HAP-1 (cell line): Measurements from ENCODE around the gene ADIRF.
"Not testable (repeated sequence)": the region's sequence is repeated elsewhere in the genome, so short reads cannot be mapped to it uniquely, and the experiment has no call there.

Experiments used
- DNase-seq, 2 experiments: peaks; one replicate each; pipeline ENCODE4 v3.0.0-alpha.2; 2016 to 2020; ENCODE audit warnings: low spot score in 2 of 2
- H3K27me3 ChIP-seq: fragments of 250-450 bp; sonication (Bioruptor Pico); 2 replicates; pipeline ENCODE4 v1.5.1; 2020; ENCODE audit warnings: low read depth, mild to moderate bottlenecking, moderate library complexity
- H3K36me3 ChIP-seq: fragments of 250-450 bp; sonication (Bioruptor Pico); replicated peaks from 2 replicates; pipeline ENCODE4 v1.5.1; 2020; ENCODE audit warnings: mild to moderate bottlenecking
- H3K4me1 ChIP-seq: fragments of 250-450 bp; sonication (Bioruptor Pico); 2 replicates; pipeline ENCODE4 v1.5.1; 2020; ENCODE audit warnings: mild to moderate bottlenecking
- H3K4me3 ChIP-seq: fragments of 250-450 bp; sonication (Bioruptor Pico); 2 replicates; pipeline ENCODE4 v1.5.1; 2020; ENCODE audit warnings: mild to moderate bottlenecking, moderate library complexity
- H3K9me3 ChIP-seq: fragments of 250-450 bp; sonication (Bioruptor Pico); 2 replicates; pipeline ENCODE4 v1.5.1; 2020; ENCODE audit warnings: mild to moderate bottlenecking, moderate library complexity
- in situ Hi-C: fragments of 300-500 bp; cut with MboI; formaldehyde crosslinking; loops from 3 replicates; pipeline ENCODE4 v1.14.3; 2020; ENCODE audit warnings: low sequenced_read_pairs, inconsistent platforms, mixed read lengths

Gene ADIRF

GRCh38 chr10:86992929-86993328 is 24.6 kb downstream of the ADIRF start:
- Histone ChIP-seq H3K9me3 (no peaks in the 10 kb centered on the region), H3K27me3 (peaks cover 21% of the 10 kb centered on the region), H3K4me3 (no peak overlapping the region), H3K4me1 (0 out of 2 replicates have a peak, but pooled peaks cover 2% of the 10 kb centered on the region), H3K36me3 (no peaks in the 10 kb centered on the region)
- no peak for DNase-seq
- in situ Hi-C loops, result no loop called here

GRCh38 chr10:86999802-87000403 is 31.6 kb downstream of the ADIRF start:
- H3K36me3 ChIP-seq, H3K4me3 ChIP-seq, H3K9me3 ChIP-seq, DNase-seq, in situ Hi-C loops, H3K27me3 ChIP-seq, H3K4me1 ChIP-seq: not testable (repeated sequence)

- no peaks in the 10 kb centered on the region for H3K9me3 ChIP-seq
- H3K36me3 ChIP-seq, result no peaks in the 10 kb centered on the region
- DNase-seq, result no peak
- no peaks in the 10 kb centered on the region for H3K27me3 ChIP-seq
- no peak overlapping the region for H3K4me3 ChIP-seq
- in situ Hi-C loops, result no loop called here
- H3K4me1 ChIP-seq, result no peaks in the 10 kb centered on the region
Observed at GRCh38 chr10:87000491-87000890, 32.2 kb downstream of the ADIRF start.

- in situ Hi-C loops, H3K9me3 ChIP-seq, DNase-seq, H3K4me3 ChIP-seq, H3K27me3 ChIP-seq, H3K4me1 ChIP-seq, H3K36me3 ChIP-seq: not testable (repeated sequence)
Observed at GRCh38 chr10:87007124-87007523, 38.8 kb downstream of the ADIRF start.

- H3K4me3 ChIP-seq, H3K27me3 ChIP-seq, DNase-seq, H3K9me3 ChIP-seq, H3K4me1 ChIP-seq, in situ Hi-C loops, H3K36me3 ChIP-seq: not testable (repeated sequence)
Observed at GRCh38 chr10:87007674-87008073, 39.4 kb downstream of the ADIRF start.

- H3K4me1 ChIP-seq, H3K4me3 ChIP-seq, H3K9me3 ChIP-seq, in situ Hi-C loops, H3K27me3 ChIP-seq, H3K36me3 ChIP-seq, DNase-seq: not testable (repeated sequence)
Observed at GRCh38 chr10:87008303-87008702, 40.0 kb downstream of the ADIRF start.

- in situ Hi-C loops, H3K27me3 ChIP-seq, H3K4me1 ChIP-seq, H3K36me3 ChIP-seq, H3K9me3 ChIP-seq, H3K4me3 ChIP-seq, DNase-seq: not testable (repeated sequence)
Observed at GRCh38 chr10:87009134-87009696, 40.9 kb downstream of the ADIRF start.

GRCh38 chr10:87013528-87013927 is 45.2 kb downstream of the ADIRF start:
- H3K4me3 ChIP-seq, H3K36me3 ChIP-seq, H3K9me3 ChIP-seq, H3K4me1 ChIP-seq, DNase-seq, H3K27me3 ChIP-seq, in situ Hi-C loops: not testable (repeated sequence)

GRCh38 chr10:87014986-87015716 is 46.9 kb downstream of the ADIRF start:
- H3K4me3 ChIP-seq, DNase-seq, H3K36me3 ChIP-seq, H3K9me3 ChIP-seq, in situ Hi-C loops, H3K27me3 ChIP-seq, H3K4me1 ChIP-seq: not testable (repeated sequence)

- DNase-seq, H3K4me1 ChIP-seq, in situ Hi-C loops, H3K4me3 ChIP-seq, H3K36me3 ChIP-seq, H3K27me3 ChIP-seq, H3K9me3 ChIP-seq: not testable (repeated sequence)
Observed at GRCh38 chr10:87018127-87018526, 49.8 kb downstream of the ADIRF start.

GRCh38 chr10:87019066-87019465 is 50.8 kb downstream of the ADIRF start:
- H3K36me3 ChIP-seq, H3K4me3 ChIP-seq, H3K4me1 ChIP-seq, H3K27me3 ChIP-seq, in situ Hi-C loops, H3K9me3 ChIP-seq, DNase-seq: not testable (repeated sequence)

- H3K9me3 ChIP-seq, H3K4me1 ChIP-seq, in situ Hi-C loops, H3K27me3 ChIP-seq, H3K4me3 ChIP-seq, H3K36me3 ChIP-seq, DNase-seq: not testable (repeated sequence)
Observed at GRCh38 chr10:87019504-87019903, 51.2 kb downstream of the ADIRF start.

GRCh38 chr10:87020056-87020455 is 51.8 kb downstream of the ADIRF start, which contains the start of gene FAM25A:
Gene FAM25A (plus strand): TSS chr10:87020294. CDS start chr10:87020325, 31 bp downstream.
- H3K27me3 ChIP-seq, H3K4me1 ChIP-seq, H3K36me3 ChIP-seq, DNase-seq, H3K9me3 ChIP-seq, in situ Hi-C loops, H3K4me3 ChIP-seq: not testable (repeated sequence)
